Vagina (tissue), 2 donors: ENCODE measurements around the gene NDUFV3.

Experiments used
- POLR2A ChIP-seq, 2 donors: fragments of 450-650 bp; IDR thresholded peaks; one replicate each; pipeline ENCODE4 v1.6.1; 2017; ENCODE audit warnings: antibody characterized with exemption in 2 of 2, mild to moderate bottlenecking in 2 of 2, moderate library complexity in 2 of 2
- POLR2AphosphoS5 ChIP-seq, 2 donors: sonication (generic); formaldehyde crosslinking; IDR thresholded peaks; one replicate each; pipeline ENCODE4 v1.9.0; 2017; ENCODE audit warnings: antibody characterized with exemption in 2 of 2, mild to moderate bottlenecking in 2 of 2, low read depth in 1 of 2; ENCODE audit not compliant: insufficient read depth in 1 of 2

DNA sequence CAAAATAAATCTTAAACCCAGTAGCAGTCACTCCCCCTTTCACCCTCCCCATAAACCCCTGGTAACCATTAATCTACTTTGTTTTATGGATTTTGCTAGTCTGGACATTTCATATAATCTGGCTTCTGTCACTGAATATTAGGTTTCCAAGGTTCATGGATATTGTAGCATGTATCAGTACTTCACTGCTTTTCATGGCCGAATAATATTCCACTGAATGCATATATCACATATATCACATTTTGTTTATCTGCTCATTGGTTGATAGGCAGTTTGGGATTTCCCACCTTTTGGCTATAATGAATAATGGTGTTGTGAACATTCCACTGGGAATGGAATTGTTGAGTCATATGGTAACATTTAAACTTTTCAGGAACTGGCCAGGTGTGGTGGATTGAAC lies 9.2 kb upstream of the NDUFV3 start:
- TF ChIP-seq POLR2AphosphoS5 (IDR thresholded peaks at IDR 0.05; ENCODE audit: insufficient read depth in 1 of 2, low read depth in 1 of 2), result no peak
- TF ChIP-seq POLR2A (IDR thresholded peaks at IDR 0.05), result no peak
